AG08396 (cell line): ENCODE measurements around the gene USP12.
"Not testable (repeated sequence)": the region's sequence is repeated elsewhere in the genome, so short reads cannot be mapped to it uniquely, and the experiment has no call there.

Source experiments
- DNase-seq: peaks from one replicate; pipeline ENCODE4 v3.0.0; 2012; ENCODE audit warnings: low spot score, mixed read lengths

The USP12 gene

GRCh38 chr13:27076421-27076820 is 95.2 kb downstream of the USP12 start:
- DNase-seq: no peak

GRCh38 chr13:27073186-27073585 is 98.4 kb downstream of the USP12 start:
- no peak for DNase-seq

- DNase-seq: not testable (repeated sequence)
These were observed 105.5 kb downstream of the USP12 start for GRCh38 chr13:27066123-27066522.

GRCh38 chr13:27065582-27065981 is 106.0 kb downstream of the USP12 start:
- DNase-seq: no peak

GRCh38 chr13:27064252-27064995 is 107.2 kb downstream of the USP12 start:
- DNase-seq: no peak

- DNase-seq: no peak
These were observed 113.8 kb downstream of the USP12 start for GRCh38 chr13:27057817-27058216.

GRCh38 chr13:27055526-27055925 is 116.1 kb downstream of the USP12 start:
- DNase-seq: no peak

GRCh38 chr13:27054760-27055159 is 116.9 kb downstream of the USP12 start:
- no peak for DNase-seq

GRCh38 chr13:27053902-27054595 is 117.6 kb downstream of the USP12 start:
- DNase-seq: peak; percentile 82

GRCh38 chr13:27053210-27053884 is 118.3 kb downstream of the USP12 start:
- no peak for DNase-seq

GRCh38 chr13:27052551-27053208 is 118.9 kb downstream of the USP12 start:
- DNase-seq: no peak

- no peak for DNase-seq
These were observed 124.5 kb downstream of the USP12 start for GRCh38 chr13:27047081-27047480.

- DNase-seq: no peak
These were observed 126.6 kb downstream of the USP12 start for GRCh38 chr13:27044837-27045570.

- DNase-seq: peak; percentile 93
These were observed 128.6 kb downstream of the USP12 start for GRCh38 chr13:27043013-27043412.

- DNase-seq: no peak
These were observed 130.3 kb downstream of the USP12 start for GRCh38 chr13:27041341-27041740.

- no peak for DNase-seq
These were observed 130.8 kb downstream of the USP12 start for GRCh38 chr13:27040826-27041108.

- no peak for DNase-seq
These were observed 132.4 kb downstream of the USP12 start for GRCh38 chr13:27039171-27039701.

GRCh38 chr13:27038323-27038722 is 133.3 kb downstream of the USP12 start:
- DNase-seq: peak; percentile 64

- no peak for DNase-seq
These were observed 134.0 kb downstream of the USP12 start for GRCh38 chr13:27037571-27037970.

GRCh38 chr13:27037171-27037570 is 134.4 kb downstream of the USP12 start:
- no peak for DNase-seq

- peak; percentile 37 for DNase-seq
These were observed 135.2 kb downstream of the USP12 start for GRCh38 chr13:27036236-27036981.
